ENCODE data around the gene AKAP13. TPM values are rescaled to one million over a fixed set of nuclear protein-coding genes. Genes with fewer than 3 reads are reported as not detected.
A peak's percentile ranks its signal among the peaks of the same experiment; 100 is the strongest.
"Not testable (repeated sequence)": the region's sequence is repeated elsewhere in the genome, so short reads cannot be mapped to it uniquely, and the experiment has no call there.

The AKAP13 gene
- total RNA-seq, 1 donor from 2014 or later = 78.9 TPM

DNA sequence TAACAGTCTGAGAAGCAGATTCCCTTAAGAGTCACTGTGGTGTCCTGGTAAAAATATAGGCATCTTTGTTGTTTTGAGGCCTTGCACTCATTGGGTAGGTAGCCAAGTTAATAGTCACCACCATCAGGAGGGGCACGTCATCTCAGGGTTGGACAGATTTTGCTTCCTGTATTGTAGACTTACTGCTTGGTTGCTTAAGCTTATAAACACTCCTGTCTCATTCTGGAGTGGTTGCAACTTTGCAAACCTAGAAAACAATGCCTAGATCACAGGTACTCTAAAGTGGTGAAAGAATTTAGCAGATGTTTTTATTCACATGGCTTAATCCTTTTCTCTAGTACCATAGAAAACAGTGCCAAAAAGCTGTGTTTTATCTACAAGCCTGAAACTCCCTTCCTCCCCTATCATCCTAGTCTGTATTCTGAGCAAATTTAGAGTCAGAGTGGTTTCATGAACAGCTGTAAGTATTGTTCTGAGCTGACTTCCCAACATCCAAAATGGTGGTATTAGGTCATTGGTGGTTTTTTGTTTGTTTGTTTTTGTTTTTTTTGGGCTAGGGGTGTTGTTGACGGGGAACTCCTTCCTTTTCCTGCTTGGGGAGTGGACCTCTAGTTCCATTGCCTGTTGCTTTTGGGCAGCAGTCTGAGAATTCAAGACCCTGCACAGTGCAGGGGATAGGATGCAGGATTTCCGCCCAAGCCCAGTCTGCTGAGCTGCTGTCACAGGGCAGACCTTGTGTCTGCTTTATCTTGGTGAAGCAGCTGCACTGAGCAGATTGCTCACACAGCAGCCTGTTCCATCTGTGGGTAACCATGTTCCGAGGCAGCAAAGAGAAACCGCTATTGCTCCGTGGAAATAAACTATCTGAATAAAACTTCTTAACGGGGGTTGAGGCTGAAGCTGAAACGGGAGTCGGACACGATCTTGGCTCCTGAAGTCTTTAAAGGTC is 202.0 kb downstream of the AKAP13 start:
- Mint-ChIP-seq H3K9me3 (no peaks in the 10 kb centered on the region), H3K36me3 (ENCODE audit: low read depth) (peaks cover 34% of the 10 kb centered on the region), H3K4me1 (ENCODE audit: low read depth) (peaks cover 84% of the 10 kb centered on the region), H3K27me3 (ENCODE audit: insufficient read depth) (no peaks in the 10 kb centered on the region), H3K4me3 (peak overlapping the region; percentile 84), H3K27ac (peak overlapping the region; percentile 95)
- intact Hi-C loops (cut with micrococcal nuclease) = loop anchor here (1.0 to 10.0 kb wide), 11 partner anchors 14 to 288 kb away; no protein-coding TSS in a partner anchor
- DNase-seq (ENCODE audit: low spot score) = peak; percentile 67

DNA sequence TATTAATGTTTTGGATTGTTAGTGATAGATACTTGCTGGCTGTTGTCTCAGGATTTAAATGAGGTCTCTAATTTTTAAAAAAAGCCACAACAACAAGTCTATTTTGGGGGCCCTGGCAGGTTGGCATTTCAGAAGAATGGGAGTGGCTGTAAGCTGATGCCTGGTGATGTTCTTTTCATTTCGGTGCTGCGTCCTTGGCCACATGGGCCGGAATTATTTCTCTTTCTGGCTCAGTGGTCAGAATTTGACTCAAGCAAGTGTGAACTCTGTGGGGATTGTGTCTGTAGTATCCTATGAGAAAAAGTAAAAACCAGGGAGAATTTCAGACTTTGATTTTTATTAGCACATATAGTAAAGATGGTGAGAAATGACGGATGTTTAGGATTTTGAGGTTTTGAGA is 203.0 kb downstream of the AKAP13 start:
- H3K36me3 Mint-ChIP-seq (ENCODE audit: low read depth) = peaks cover 40% of the 10 kb centered on the region
- intact Hi-C loops (cut with micrococcal nuclease) = loop anchor here (1.0 to 10.0 kb wide), 3 partner anchors 24 to 289 kb away; no protein-coding TSS in a partner anchor
- peak overlapping the region; percentile 84 for H3K4me3 Mint-ChIP-seq
- no peaks in the 10 kb centered on the region for H3K9me3 Mint-ChIP-seq
- peaks cover 84% of the 10 kb centered on the region for H3K4me1 Mint-ChIP-seq (ENCODE audit: low read depth)
- no peaks in the 10 kb centered on the region for H3K27me3 Mint-ChIP-seq (ENCODE audit: insufficient read depth)
- no peak for DNase-seq (ENCODE audit: low spot score)
- H3K27ac Mint-ChIP-seq = peak overlapping the region; percentile 95

DNA sequence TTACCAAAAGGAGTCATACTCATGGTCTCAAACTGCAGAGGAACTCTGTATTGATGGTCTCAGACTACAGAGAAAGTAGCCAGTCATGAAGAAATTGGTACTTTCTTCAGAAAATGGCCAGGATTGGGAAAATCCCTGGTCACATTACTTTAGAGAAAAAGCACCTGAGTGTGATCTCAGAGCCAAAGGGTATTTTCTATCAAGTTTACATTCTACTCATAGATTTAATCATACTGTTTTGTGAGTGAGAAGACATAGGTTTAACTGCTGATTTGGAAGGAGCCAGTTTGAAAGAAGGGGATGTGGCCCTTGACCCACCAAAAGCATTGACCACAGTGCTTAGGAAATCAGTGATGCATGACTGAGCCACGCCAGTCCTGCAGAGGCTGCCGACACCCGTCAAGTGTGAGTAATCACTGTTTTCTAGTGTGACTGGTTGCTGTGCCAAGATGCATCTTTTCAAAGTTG is 203.6 kb downstream of the AKAP13 start:
- no peaks in the 10 kb centered on the region for H3K27me3 Mint-ChIP-seq (ENCODE audit: insufficient read depth)
- peaks cover 80% of the 10 kb centered on the region for H3K4me1 Mint-ChIP-seq (ENCODE audit: low read depth)
- no peaks in the 10 kb centered on the region for H3K9me3 Mint-ChIP-seq
- peaks cover 40% of the 10 kb centered on the region for H3K36me3 Mint-ChIP-seq (ENCODE audit: low read depth)
- H3K4me3 Mint-ChIP-seq = peak overlapping the region; percentile 84
- H3K27ac Mint-ChIP-seq = peak overlapping the region; percentile 95
- intact Hi-C loops (cut with micrococcal nuclease) = loop anchor here (1.0 to 10.0 kb wide), 3 partner anchors 25 to 289 kb away; no protein-coding TSS in a partner anchor
- no peak for DNase-seq (ENCODE audit: low spot score)

DNA sequence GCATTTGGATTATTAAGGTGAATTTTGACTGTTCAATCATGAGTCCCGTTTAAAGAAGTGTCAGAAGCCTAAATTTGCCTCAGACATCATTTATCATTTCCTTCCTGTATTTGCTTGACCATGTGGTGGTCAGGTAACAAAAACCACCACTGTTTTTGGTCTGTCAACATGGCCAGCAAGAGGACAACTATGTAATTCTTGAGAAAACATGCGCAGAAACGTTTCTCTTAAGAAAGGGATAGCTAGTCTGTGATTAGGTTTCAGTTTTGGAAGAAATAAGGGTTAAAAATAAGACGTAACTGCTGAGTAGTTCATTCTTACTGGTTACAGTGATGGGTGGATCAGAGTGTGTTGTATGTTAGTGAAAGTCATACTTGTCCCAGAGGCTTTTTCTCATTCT is 204.5 kb downstream of the AKAP13 start:
- peaks cover 71% of the 10 kb centered on the region for H3K4me1 Mint-ChIP-seq (ENCODE audit: low read depth)
- H3K4me3 Mint-ChIP-seq = peak overlapping the region; percentile 24
- peaks cover 42% of the 10 kb centered on the region for H3K36me3 Mint-ChIP-seq (ENCODE audit: low read depth)
- DNase-seq (ENCODE audit: low spot score) = no peak
- H3K27ac Mint-ChIP-seq = peak overlapping the region; percentile 50
- no peaks in the 10 kb centered on the region for H3K9me3 Mint-ChIP-seq
- no peaks in the 10 kb centered on the region for H3K27me3 Mint-ChIP-seq (ENCODE audit: insufficient read depth)
- intact Hi-C loops (cut with micrococcal nuclease) = loop anchor here (10.0 kb wide), 1 partner anchor 290 kb away; no protein-coding TSS in a partner anchor

DNA sequence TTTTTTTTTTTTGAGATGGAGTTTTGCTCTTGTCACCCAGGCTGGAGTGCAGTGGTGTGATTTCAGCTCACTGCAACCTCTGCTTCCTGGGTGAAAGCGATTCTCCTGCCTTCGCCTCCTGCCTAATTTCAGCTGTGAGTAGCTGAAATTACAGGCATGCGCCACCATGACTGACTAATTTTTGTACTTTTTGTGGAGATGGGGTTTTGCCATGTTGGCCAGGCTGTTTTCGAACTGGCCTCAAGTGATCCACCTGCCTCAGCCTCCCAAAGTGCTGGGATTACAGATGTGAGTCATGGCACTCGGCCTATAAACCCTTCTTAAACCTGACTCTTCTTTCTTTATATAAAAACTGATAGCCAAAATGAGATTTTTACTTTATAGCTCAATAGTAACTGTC is 205.8 kb downstream of the AKAP13 start:
- peaks cover 58% of the 10 kb centered on the region for H3K4me1 Mint-ChIP-seq (ENCODE audit: low read depth)
- not testable (repeated sequence) for H3K27ac Mint-ChIP-seq; H3K4me3 Mint-ChIP-seq; H3K9me3 Mint-ChIP-seq; H3K27me3 Mint-ChIP-seq (ENCODE audit: insufficient read depth); DNase-seq (ENCODE audit: low spot score)
- intact Hi-C loops (cut with micrococcal nuclease) = loop anchor here (10.0 kb wide), 1 partner anchor 291 kb away; no protein-coding TSS in a partner anchor
- peaks cover 33% of the 10 kb centered on the region for H3K36me3 Mint-ChIP-seq (ENCODE audit: low read depth)

DNA sequence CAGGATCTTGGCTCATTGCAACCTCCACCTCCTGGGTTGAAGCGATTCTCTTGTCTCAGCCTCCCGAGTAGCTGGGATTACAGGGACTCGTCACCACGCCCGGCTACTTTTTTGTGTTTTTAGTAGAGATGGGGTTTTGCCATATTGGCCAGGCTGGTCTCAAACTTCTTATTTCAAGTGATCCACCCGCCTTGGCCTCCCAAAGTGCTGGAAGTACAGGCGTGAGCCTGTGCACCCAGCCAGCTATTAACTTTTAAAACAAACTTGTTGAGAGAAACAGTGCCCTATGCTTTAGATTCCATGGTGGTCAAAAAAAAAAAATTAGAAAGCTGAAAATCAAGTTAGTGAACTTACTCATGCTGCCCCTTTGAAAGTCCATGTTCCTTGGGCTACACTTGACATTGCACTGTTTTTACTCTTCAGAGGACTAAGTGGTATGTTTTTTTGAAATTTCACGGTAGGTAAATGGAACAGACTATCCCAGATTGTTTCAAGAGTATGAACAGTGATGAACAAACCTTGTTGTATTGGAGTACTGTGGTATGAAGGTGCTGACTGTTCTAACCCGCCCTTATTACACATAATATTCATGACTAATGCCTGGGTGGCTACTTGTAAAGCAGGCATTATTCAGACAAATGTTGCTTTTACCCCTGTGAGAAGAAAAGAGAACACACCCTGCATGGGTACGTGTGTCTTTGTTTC is 207.5 kb downstream of the AKAP13 start:
- H3K4me3 Mint-ChIP-seq = no peak overlapping the region
- H3K36me3 Mint-ChIP-seq (ENCODE audit: low read depth) = peaks cover 32% of the 10 kb centered on the region
- H3K27me3 Mint-ChIP-seq (ENCODE audit: insufficient read depth) = no peaks in the 10 kb centered on the region
- intact Hi-C loops (cut with micrococcal nuclease) = loop anchor here (10.0 kb wide), 1 partner anchor 293 kb away; no protein-coding TSS in a partner anchor
- DNase-seq (ENCODE audit: low spot score) = no peak
- H3K9me3 Mint-ChIP-seq = no peaks in the 10 kb centered on the region
- peaks cover 41% of the 10 kb centered on the region for H3K4me1 Mint-ChIP-seq (ENCODE audit: low read depth)
- H3K27ac Mint-ChIP-seq = no peak overlapping the region

DNA sequence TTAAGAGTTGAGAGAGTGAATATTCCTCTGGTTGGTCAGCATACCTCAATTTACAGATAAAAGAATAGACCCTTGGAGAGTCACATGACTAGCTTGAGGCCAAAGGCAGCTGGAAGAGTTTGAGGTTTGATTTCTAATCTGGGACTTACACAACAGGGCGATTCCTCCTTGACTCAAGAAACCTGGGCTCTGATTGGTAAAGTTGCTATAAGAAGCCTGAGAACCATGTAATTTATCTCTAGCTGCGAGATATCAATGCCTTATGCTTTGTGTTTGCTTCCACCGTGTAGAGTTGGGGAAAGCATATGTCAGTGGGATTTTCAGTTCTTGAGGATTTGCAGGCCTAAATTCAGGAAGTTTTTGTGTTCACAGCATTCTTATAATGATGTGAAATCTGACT is 208.3 kb downstream of the AKAP13 start:
- intact Hi-C loops (cut with micrococcal nuclease) = loop anchor here (10.0 kb wide), 1 partner anchor 294 kb away; no protein-coding TSS in a partner anchor
- Mint-ChIP-seq H3K4me3 (no peak overlapping the region), H3K27ac (no peak overlapping the region), H3K36me3 (ENCODE audit: low read depth) (peaks cover 32% of the 10 kb centered on the region), H3K9me3 (no peaks in the 10 kb centered on the region), H3K4me1 (ENCODE audit: low read depth) (peaks cover 37% of the 10 kb centered on the region), H3K27me3 (ENCODE audit: insufficient read depth) (no peaks in the 10 kb centered on the region)
- no peak for DNase-seq (ENCODE audit: low spot score)

DNA sequence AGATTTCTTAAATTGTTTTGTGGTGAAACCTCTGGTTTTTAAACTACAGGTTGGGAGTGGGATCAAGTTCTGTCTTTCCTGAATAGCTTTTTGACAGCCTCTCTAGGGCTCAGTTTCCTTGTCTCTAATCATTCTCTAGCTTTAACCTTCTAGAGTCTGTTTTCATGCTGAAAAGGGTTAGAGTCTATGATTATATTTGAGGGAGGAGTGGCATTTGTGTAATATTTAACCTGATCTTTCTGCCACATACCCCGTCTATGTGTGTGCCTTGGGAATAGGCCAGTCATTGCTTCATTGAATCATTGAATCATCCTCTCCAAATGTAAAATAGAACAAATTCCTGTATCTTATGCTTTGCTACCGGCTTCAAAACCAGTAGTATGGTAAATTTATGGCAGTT is 209.4 kb downstream of the AKAP13 start:
- Mint-ChIP-seq H3K4me1 (ENCODE audit: low read depth) (peaks cover 30% of the 10 kb centered on the region), H3K36me3 (ENCODE audit: low read depth) (peaks cover 25% of the 10 kb centered on the region)
- intact Hi-C loops (cut with micrococcal nuclease) = loop anchor here (10.0 kb wide), 1 partner anchor 295 kb away; no protein-coding TSS in a partner anchor

DNA sequence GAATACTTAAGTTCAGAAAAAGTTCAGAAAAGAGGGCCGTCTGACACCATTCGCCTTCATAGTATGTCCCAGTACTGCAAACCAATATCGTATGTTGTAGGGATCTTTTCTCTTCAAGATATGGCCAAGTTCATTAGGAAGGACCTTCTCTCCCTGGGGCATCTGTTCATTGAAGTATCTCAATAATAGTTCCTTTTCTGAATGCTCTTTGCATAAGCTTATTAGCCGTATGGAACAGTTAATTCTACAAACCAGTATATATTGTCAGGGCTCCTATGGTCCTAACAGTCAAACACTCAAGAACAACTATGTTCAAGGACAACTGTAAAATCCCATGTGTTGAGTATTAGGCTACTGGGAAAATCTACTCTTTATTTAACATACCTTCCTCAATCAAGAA is 211.2 kb downstream of the AKAP13 start:
- intact Hi-C loops (cut with micrococcal nuclease) = no loop called here
- peaks cover 30% of the 10 kb centered on the region for H3K4me1 Mint-ChIP-seq (ENCODE audit: low read depth)
- DNase-seq (ENCODE audit: low spot score) = no peak
- no peaks in the 10 kb centered on the region for H3K27me3 Mint-ChIP-seq (ENCODE audit: insufficient read depth)
- H3K9me3 Mint-ChIP-seq = no peaks in the 10 kb centered on the region
- no peak overlapping the region for H3K4me3 Mint-ChIP-seq
- H3K36me3 Mint-ChIP-seq (ENCODE audit: low read depth) = peaks cover 27% of the 10 kb centered on the region
- H3K27ac Mint-ChIP-seq = no peak overlapping the region

More for the DNA sequence above, 209.4 kb downstream of the AKAP13 start:
- H3K27ac Mint-ChIP-seq = no peak overlapping the region
- H3K9me3 Mint-ChIP-seq = no peaks in the 10 kb centered on the region
- no peak for DNase-seq (ENCODE audit: low spot score)
- no peaks in the 10 kb centered on the region for H3K27me3 Mint-ChIP-seq (ENCODE audit: insufficient read depth)
- H3K4me3 Mint-ChIP-seq = no peak overlapping the region

DNA sequence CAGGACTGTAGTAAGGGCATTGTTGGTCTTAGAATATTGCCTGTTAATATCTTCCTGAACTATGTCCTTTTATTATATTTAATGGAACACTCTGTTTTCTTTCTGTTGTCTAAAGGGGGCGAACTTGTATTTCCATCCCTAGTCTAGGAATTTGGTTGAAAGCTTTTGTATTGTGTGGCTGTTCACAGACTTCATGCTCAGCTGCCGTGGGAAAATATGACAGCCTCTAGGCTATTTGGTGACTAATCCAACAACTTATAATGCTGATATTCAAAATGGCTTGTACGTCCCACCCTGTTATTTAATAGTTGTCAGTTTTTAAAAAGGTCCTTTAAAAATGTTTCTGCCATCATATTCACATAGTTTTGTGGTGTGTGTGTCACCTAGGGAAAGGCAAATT is 211.7 kb downstream of the AKAP13 start:
- H3K36me3 Mint-ChIP-seq (ENCODE audit: low read depth) = peaks cover 26% of the 10 kb centered on the region
- H3K4me1 Mint-ChIP-seq (ENCODE audit: low read depth) = peaks cover 31% of the 10 kb centered on the region

DNA sequence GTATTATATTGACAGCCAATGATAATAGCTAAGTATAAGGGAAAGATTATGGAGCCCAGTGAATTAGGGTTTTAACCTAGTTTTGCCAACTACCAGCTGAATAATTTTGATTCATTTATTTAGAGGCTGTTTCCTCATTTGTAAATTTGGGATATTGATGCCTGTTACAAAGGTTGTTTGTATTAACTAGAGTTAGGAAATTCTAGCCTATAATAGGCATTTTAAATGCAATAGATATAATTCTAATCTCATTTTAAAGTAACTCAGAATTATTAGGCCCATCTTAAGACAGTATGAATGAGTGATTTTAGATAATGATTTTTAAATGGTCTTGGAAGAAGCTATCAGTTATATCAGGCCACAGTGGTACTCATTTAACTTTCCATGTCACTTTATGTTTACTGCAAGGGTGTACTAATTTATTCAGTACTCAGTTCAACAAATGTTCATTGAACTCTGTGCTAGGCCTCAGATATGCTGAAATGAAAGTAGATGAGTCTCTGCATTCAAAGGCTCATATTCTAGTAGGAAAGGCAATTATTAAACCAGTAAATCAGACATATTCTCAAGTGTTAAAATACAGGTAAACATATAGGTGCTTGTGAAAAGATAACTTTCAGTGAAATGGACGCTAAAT is 213.5 kb downstream of the AKAP13 start:
- peaks cover 40% of the 10 kb centered on the region for H3K4me1 Mint-ChIP-seq (ENCODE audit: low read depth)
- intact Hi-C loops (cut with micrococcal nuclease) = no loop called here
- DNase-seq (ENCODE audit: low spot score) = no peak
- no peak overlapping the region for H3K27ac Mint-ChIP-seq
- H3K4me3 Mint-ChIP-seq = no peak overlapping the region
- H3K27me3 Mint-ChIP-seq (ENCODE audit: insufficient read depth) = no peaks in the 10 kb centered on the region
- no peaks in the 10 kb centered on the region for H3K9me3 Mint-ChIP-seq
- peaks cover 22% of the 10 kb centered on the region for H3K36me3 Mint-ChIP-seq (ENCODE audit: low read depth)

More for the DNA sequence above, 211.7 kb downstream of the AKAP13 start:
- Mint-ChIP-seq H3K27me3 (ENCODE audit: insufficient read depth) (no peaks in the 10 kb centered on the region), H3K27ac (no peak overlapping the region), H3K4me3 (no peak overlapping the region), H3K9me3 (no peaks in the 10 kb centered on the region)
- DNase-seq (ENCODE audit: low spot score) = no peak
- intact Hi-C loops (cut with micrococcal nuclease) = no loop called here

DNA sequence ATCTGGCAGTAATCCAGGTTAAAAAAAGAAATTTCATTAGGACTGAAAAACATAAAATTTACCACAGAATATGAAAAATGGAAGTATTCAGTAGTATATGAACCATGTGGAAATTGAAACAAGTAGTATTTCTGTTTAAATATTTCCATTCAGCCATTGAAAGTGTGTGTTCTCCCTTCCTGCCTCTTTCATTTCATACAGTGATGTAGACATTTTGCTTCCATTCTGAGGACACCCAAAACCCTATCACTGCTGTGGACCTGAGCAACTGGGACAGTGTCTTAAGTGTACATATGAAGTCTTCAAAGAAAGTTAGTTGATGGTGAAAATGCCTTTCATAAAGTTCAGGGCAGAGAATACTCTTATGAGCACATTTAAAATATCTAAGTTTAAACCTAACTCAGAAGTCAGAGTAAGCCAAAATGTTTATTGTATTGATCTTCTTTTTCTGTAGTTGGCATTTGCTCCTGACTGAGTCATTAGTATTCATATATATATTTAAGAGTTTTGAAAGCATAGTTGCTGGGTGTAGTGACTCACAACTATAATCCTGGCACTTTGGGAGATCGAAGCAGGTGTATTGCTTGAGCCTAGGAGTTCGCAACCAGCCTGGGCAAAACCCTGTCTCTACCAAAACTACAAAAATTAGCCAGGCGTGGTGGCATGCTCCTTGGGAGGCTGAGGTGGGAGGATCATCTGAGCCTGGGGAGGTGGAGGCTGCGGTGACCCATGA is 215.6 kb downstream of the AKAP13 start:
- H3K4me3 Mint-ChIP-seq = peak overlapping the region; percentile 24
- no peak for DNase-seq (ENCODE audit: low spot score)
- H3K27ac Mint-ChIP-seq = peak overlapping the region; percentile 82
- peaks cover 52% of the 10 kb centered on the region for H3K4me1 Mint-ChIP-seq (ENCODE audit: low read depth)
- H3K9me3 Mint-ChIP-seq = no peaks in the 10 kb centered on the region
- no peaks in the 10 kb centered on the region for H3K27me3 Mint-ChIP-seq (ENCODE audit: insufficient read depth)
- peaks cover 18% of the 10 kb centered on the region for H3K36me3 Mint-ChIP-seq (ENCODE audit: low read depth)
- intact Hi-C loops (cut with micrococcal nuclease) = loop anchor here (1.0 kb wide), 3 partner anchors 14 to 110 kb away; no protein-coding TSS in a partner anchor

All from activated T-helper 1 cell treated with anti-CD3 and anti-CD28 coated beads, Interleukin-12 subunit alpha, Interleukin-12 subunit beta, Interleukin-2, Interleukin-4 antibody, amounts not matched to agents 30 ng/mL and 10 ng/mL and 1 ng/mL, durations not matched to agents 14 hours and 24 hours and 36 hours (primary cell).